Measurements from ENCODE around the gene HLA-DOB. TPM values are rescaled to one million over a fixed set of nuclear protein-coding genes. Genes with fewer than 3 reads are reported as not detected.

HLA-DOB gene
- total RNA-seq, 2 experiments from 2014 or later: 48.1 to 57.1 TPM

DNA sequence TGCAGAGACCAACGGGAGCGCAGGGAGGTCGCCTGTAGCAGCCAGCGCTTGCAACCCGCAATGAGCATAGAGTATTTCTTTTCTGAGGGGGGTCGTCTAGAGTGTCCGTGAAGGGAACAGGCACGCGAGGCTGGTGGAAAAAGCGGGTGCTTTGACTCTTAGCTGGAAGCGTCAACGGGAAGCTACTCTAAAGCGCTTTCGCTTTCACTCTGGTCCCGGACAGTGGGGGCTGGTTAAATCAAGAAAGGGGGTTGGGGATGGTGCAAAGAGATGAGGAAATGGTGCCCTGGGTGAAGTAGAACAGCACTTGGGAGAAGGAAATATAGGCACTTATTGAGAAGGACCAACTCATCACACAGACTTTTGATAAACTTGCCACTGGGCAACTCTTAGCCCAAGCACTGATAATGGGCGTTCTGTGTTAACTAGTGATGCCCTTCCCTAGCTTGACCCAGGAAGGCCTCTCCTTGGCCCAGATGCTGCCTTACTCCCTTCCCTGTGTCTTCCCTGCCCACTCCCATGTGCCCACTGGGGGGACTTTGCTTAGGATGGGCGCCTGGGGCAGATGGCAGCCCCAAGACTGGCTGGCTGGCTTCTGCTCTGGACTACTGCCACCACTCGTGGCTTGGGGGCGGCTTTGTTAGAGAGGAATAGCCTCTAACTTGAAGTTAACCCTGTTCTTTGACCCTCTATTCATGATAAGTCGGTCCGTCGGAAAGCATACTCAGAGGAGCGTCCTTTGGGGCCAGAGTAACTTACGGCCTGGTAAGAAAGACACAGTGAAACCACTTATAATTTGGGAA is 37.8 kb upstream of the HLA-DOB start:
- Histone ChIP-seq H3K4me3 (ENCODE audit: low read depth, low read length, poor library complexity, severe bottlenecking) (peak overlapping the region; percentile 83), H3K79me2 (ENCODE audit: insufficient read depth, low read depth, low read length) (peaks cover 42% of the 10 kb centered on the region), H3K4me2 (ENCODE audit: low read length) (peak overlapping the region; percentile 99), H2AFZ (ENCODE audit: low read length) (peak overlapping the region; percentile 49; the same call in 1 of the 2 replicates), H3K36me3 (ENCODE audit: insufficient read depth, low read length) (peaks cover 53% of the 10 kb centered on the region), H3K4me1 (ENCODE audit: insufficient read depth, low read length, poor library complexity, severe bottlenecking) (peaks cover 65% of the 10 kb centered on the region), H3K9me2 (ENCODE audit: insufficient read depth, low read length) (no peaks in the 10 kb centered on the region), H3K9me3 (ENCODE audit: low read length) (no peaks in the 10 kb centered on the region), H4K20me1 (ENCODE audit: insufficient read depth, low read length) (no peaks in the 10 kb centered on the region), H3K27ac (ENCODE audit: low read depth, low read length, poor library complexity, severe bottlenecking) (peak overlapping the region; percentile 83)
- CTCF ChIA-PET (ENCODE audit: unreplicated experiment): interaction anchor here (0.5 to 4.7 kb wide), 6 partner anchors 13 to 662 kb away, joined by 3 to 17 read pairs (median 4); partner anchors contain the start of genes GPSM3 and TAP2
- intact Hi-C loops (cut with micrococcal nuclease; ENCODE audit: unreplicated experiment): loop anchor here (1.0 kb wide), 3 partner anchors 10 to 16 kb away; partner anchors contain the start of genes PSMB8 and TAP2
- DNase-seq (ENCODE audit: low spot score): peak; percentile 74
- TSS peak; percentile 64 for BruUV-seq (replicated peaks)
- POLR2A ChIA-PET: interaction anchor here (0.6 to 7.7 kb wide), 11 partner anchors 10 to 458 kb away, joined by 3 to 88 read pairs (median 5); partner anchors contain the start of genes PSMB8 and TAP2
- TF ChIP-seq EZH2phosphoT487 (IDR thresholded peaks at IDR 0.05; ENCODE audit: borderline replicate concordance, low read depth, low read length) (no peak), CTCF (conservative IDR thresholded peaks at IDR 0.05; ENCODE audit: low read length) (no peak)

- DNase-seq (ENCODE audit: low spot score): peak; percentile 94
- Histone ChIP-seq H3K27ac (ENCODE audit: low read depth, low read length, poor library complexity, severe bottlenecking) (peak within 1 kb of the TSS; percentile 83), H2AFZ (ENCODE audit: low read length) (peak within 1 kb of the TSS; percentile 49), H3K9me2 (ENCODE audit: insufficient read depth, low read length) (no peaks in the 10 kb centered on the region), H4K20me1 (ENCODE audit: insufficient read depth, low read length) (no peaks in the 10 kb centered on the region), H3K4me1 (ENCODE audit: insufficient read depth, low read length, poor library complexity, severe bottlenecking) (peaks cover 58% of the 10 kb centered on the region), H3K36me3 (ENCODE audit: insufficient read depth, low read length) (peaks cover 50% of the 10 kb centered on the region), H3K79me2 (ENCODE audit: insufficient read depth, low read depth, low read length) (peaks cover 42% of the 10 kb centered on the region), H3K4me3 (ENCODE audit: low read depth, low read length, poor library complexity, severe bottlenecking) (peak within 1 kb of the TSS; percentile 83), H3K9me3 (ENCODE audit: low read length) (no peaks in the 10 kb centered on the region), H3K4me2 (ENCODE audit: low read length) (peak within 1 kb of the TSS; percentile 99)
- TF ChIP-seq CTCF (conservative IDR thresholded peaks at IDR 0.05; ENCODE audit: low read length) (peak; percentile 81), EZH2phosphoT487 (IDR thresholded peaks at IDR 0.05; ENCODE audit: borderline replicate concordance, low read depth, low read length) (no peak)
- intact Hi-C loops (cut with micrococcal nuclease; ENCODE audit: unreplicated experiment): loop anchor here (1.0 kb wide), 3 partner anchors 9 to 15 kb away; partner anchors contain the start of genes PSMB8 and TAP2
- ChIA-PET CTCF (ENCODE audit: unreplicated experiment) (interaction anchor here (0.6 to 1.5 kb wide), 5 partner anchors 9 to 661 kb away, joined by 3 to 6 read pairs (median 4); partner anchors contain the start of genes GPSM3 and TAP2), POLR2A (interaction anchor here (0.6 to 7.7 kb wide), 13 partner anchors 9 to 753 kb away, joined by 3 to 88 read pairs (median 4); partner anchors contain the start of genes PSMB8 and TAP2)
- no TSS peak for BruUV-seq (replicated peaks)
Measured at GRCh38 chr6:32853541-32854375, 37.0 kb upstream of the HLA-DOB start, which contains the start of the genes PSMB9 and TAP1. Gene PSMB9, plus strand, starts transcription at chr6:32854192. Its CDS starts 38 bp downstream, at chr6:32854230. Gene TAP1, minus strand, starts transcription at chr6:32853704. Its CDS starts 68 bp downstream, at chr6:32853636.
